Fibroblast of skin of left quadriceps (primary cell): ENCODE measurements around the gene TMBIM1.

Experiments used
- DNase-seq, 2 experiments: peaks; one replicate each; pipeline ENCODE4 v3.0.0-alpha.2; 2013; ENCODE audit warnings: low read depth in 2 of 2

TMBIM1 gene

GRCh38 chr2:218272531-218273212 is 19.6 kb downstream of the TMBIM1 start:
- peak; percentile 76 to 77 for DNase-seq

- DNase-seq: no peak
These were observed 20.3 kb downstream of the TMBIM1 start for GRCh38 chr2:218271865-218272530.

- no peak for DNase-seq
These were observed 20.9 kb downstream of the TMBIM1 start for GRCh38 chr2:218271487-218271797.

GRCh38 chr2:218270721-218271486 is 21.4 kb downstream of the TMBIM1 start:
- no peak for DNase-seq

GRCh38 chr2:218269900-218270720 is 22.2 kb downstream of the TMBIM1 start, which contains the start of the genes AAMP and PNKD:
TSS of gene AAMP (minus strand) at chr2:218270137. CDS start at chr2:218270086, 51 bp downstream.
TSS of gene PNKD (plus strand) at chr2:218270519. CDS start at chr2:218270536, 17 bp downstream.
- DNase-seq: peak; percentile 99 to 100

- no peak for DNase-seq
These were observed 25.0 kb downstream of the TMBIM1 start for GRCh38 chr2:218267259-218267658.

- no peak for DNase-seq
These were observed 25.9 kb downstream of the TMBIM1 start for GRCh38 chr2:218266316-218266979.

GRCh38 chr2:218265626-218266025 is 26.7 kb downstream of the TMBIM1 start:
- DNase-seq: no peak

GRCh38 chr2:218264773-218265561 is 27.3 kb downstream of the TMBIM1 start:
- no peak for DNase-seq

GRCh38 chr2:218263817-218264641 is 28.3 kb downstream of the TMBIM1 start:
- DNase-seq: no peak

GRCh38 chr2:218262631-218263586 is 29.4 kb downstream of the TMBIM1 start:
- no peak for DNase-seq

GRCh38 chr2:218262237-218262600 is 30.1 kb downstream of the TMBIM1 start:
- DNase-seq: no peak

GRCh38 chr2:218261423-218262236 is 30.7 kb downstream of the TMBIM1 start:
- no peak for DNase-seq

- DNase-seq: no peak
These were observed 31.4 kb downstream of the TMBIM1 start, which contains the start of gene GPBAR1 for GRCh38 chr2:218260742-218261422. TSS of gene GPBAR1 (plus strand) at chr2:218261015. CDS start at chr2:218262725, 1,710 bp downstream.

GRCh38 chr2:218260166-218260565 is 32.1 kb downstream of the TMBIM1 start:
- no peak for DNase-seq

- DNase-seq: peak; percentile 20 to 23
These were observed 33.0 kb downstream of the TMBIM1 start for GRCh38 chr2:218259099-218259961.
